SKM-1 treated with dmso at 0.1 percent for 144 hours (cell line): ENCODE measurements around the gene PIGB.
A peak's percentile ranks its signal among the peaks of the same experiment; 100 is the strongest.
"Not testable (repeated sequence)": the region's sequence is repeated elsewhere in the genome, so short reads cannot be mapped to it uniquely, and the experiment has no call there.

ENCODE experiments used
- DNase-seq: peaks from one replicate; lab custom pipeline; 2025; ENCODE audit not compliant: unreplicated experiment; lab: John Stamatoyannopoulos, UW

PIGB gene

GRCh38 chr15:55372701-55373440 lies 53.8 kb downstream of the PIGB start:
- no peak for DNase-seq

GRCh38 chr15:55379095-55379494 lies 60.1 kb downstream of the PIGB start:
- DNase-seq: no peak

- DNase-seq: no peak
Observed at GRCh38 chr15:55381595-55381994, 62.6 kb downstream of the PIGB start.

- no peak for DNase-seq
Observed at GRCh38 chr15:55383687-55384086, 64.7 kb downstream of the PIGB start.

GRCh38 chr15:55387027-55387426 lies 68.0 kb downstream of the PIGB start:
- DNase-seq: no peak

GRCh38 chr15:55389264-55389607 lies 70.2 kb downstream of the PIGB start:
- DNase-seq: no peak

GRCh38 chr15:55394694-55395093 lies 75.7 kb downstream of the PIGB start:
- DNase-seq: peak; percentile 46

GRCh38 chr15:55398243-55398642 lies 79.2 kb downstream of the PIGB start:
- no peak for DNase-seq

- not testable (repeated sequence) for DNase-seq
Observed at GRCh38 chr15:55400050-55400449, 81.0 kb downstream of the PIGB start.

GRCh38 chr15:55401786-55402246 lies 82.8 kb downstream of the PIGB start:
- DNase-seq: no peak

- DNase-seq: no peak
Observed at GRCh38 chr15:55402707-55403106, 83.7 kb downstream of the PIGB start.

- DNase-seq: peak; percentile 93
Observed at GRCh38 chr15:55403531-55403930, 84.5 kb downstream of the PIGB start.
